Measurements from ENCODE around the gene ZNF497.
"Not testable (repeated sequence)": the region's sequence is repeated elsewhere in the genome, so short reads cannot be mapped to it uniquely, and the experiment has no call there.

ZNF497 gene

DNA sequence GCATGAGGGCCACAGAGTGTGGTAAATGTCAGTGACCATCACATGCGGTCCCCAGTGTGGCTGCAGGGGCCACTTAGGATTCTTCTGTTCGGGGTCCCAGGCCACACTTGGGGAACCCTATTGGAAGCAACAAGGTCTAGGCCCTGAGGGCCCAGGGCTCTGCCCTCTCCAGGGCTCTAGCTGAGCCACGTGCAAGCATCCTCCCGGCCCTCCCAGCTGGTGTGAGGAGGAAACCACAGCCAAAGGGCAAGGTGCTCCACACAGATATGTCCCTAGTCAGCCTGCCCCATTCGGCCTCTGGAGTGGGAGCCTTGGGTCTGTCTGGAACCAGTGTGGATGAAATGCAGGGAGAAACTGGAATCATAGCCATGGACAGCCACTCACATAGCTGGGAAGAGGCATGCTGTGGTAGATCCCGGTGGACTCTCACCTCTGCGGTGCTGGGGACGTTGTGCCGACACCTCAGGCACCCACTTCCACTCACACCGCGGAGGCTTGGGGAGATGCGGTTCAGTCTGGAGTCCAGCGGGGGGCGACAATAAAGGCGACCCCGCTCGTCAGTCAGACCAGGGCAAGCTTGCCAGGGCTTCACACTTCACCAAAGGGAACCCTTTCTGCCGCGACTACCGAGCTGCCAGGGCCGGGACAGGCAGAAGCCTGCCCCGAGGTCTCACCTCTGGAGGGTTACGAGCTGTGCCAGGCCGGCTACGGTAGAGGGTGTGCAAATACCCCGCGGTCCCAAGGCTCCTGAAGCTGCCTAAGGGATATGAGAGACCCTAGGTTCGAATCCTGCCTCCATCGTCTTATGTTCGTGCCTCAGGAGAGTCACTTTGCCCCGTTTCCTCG is 4.3 kb upstream of the ZNF497 start:
- DNase-seq = no peak

DNA sequence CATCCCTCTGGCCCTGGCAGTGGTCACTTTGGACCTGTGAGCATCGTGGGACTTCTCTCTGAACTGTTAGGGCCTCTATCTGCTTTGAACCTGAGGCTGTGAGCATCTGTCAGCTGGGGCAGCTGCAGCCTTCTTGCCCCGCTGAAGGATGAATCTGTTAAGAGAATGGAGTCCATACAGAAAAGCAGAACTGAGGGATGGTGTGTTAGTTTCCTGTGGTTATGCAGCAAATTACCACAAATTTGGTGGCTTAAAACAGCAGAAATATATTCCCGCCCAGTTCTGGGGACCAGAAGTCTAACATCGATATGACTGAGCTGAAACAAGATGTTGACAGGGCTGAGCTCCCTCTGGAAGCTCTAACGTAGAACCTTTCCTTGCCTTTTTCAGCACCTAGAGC is 1.6 kb upstream of the ZNF497 start:
- no peak for DNase-seq

DNA sequence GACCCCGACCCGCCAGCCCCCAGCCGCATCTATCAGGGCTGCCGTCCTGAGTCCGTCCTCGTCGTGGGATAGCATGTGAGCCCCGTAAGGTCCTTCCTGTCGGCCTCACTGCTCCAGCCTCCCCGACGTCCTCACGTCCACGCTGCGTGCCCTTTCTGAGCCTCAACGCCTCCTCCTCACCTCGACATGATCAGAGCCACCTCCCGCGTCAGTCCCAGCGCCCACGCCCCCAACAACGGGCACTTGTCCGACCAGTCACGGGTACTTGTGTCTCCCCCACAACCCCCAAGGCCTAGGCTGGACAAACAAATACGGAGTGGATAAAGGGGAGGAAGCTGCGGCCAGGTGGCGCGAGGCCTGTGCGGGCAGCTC is 665 bp downstream of the ZNF497 start:
- no peak for DNase-seq

DNA sequence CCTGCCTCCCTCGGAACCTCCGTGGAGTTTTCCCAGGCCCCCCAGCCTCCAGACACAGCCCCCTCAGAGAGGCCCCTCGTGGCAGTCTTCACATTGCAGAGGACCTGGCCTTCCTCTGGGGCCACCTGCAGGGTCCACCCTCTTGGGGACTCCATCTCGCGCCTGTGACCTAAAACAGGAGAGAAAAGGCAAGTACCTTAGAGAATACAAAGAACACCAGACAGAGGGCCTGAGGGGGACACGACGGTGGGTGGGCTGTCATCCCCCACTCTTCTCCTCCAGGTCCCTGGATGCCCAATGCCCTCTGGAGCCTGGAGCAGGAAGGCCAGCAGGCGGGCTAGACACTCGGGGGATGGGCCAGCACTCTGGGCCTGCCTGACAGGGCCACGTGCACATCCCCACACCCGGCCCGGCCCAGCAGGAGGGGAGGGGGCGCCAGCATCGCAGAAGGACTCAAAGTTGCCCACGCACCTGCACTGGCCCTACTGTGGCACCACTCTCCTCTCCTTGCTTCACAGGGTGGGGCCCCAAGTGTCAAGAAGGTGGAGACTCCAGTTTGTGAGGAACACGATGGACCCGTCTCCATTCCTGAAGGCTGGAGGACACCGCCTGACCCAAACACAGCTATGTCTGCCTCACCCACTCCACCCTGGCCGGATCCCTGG is 4.9 kb downstream of the ZNF497 start:
- no peak for DNase-seq

DNA sequence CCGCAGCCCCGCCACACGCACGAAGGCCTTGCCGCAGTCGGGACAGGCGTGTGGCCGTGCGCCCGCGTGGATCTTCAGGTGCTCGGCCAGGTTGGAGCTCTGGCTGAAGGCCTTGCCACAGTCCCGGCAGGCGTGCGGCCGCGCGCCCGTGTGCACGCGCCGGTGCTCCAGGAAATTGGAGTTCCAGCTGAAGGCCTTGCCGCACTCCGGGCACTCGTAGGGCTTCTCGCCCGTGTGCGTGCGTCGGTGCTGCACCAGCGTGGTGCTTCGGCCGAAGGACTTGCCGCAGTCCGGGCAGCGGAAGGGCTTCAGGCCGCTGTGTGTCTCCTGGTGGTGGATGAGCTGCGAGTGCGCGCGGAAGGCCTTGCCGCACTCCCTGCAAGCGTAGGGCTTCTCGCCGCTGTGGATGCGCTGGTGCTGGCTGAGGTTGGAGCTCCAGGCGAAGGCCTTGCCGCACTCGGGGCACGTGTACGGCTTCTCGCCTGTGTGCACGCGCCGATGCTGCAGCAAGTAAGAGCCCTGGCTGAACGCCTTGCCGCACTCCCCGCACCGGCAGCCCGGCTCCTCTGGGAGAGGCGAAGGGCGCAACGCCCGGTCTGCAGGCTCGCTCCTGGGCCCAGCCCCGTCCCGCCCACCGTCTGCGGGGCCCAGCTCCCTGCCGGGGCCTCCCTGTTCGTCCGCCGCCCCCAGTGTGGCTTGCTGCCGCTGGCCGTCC is 5.6 kb downstream of the ZNF497 start:
- DNase-seq = no peak

DNA sequence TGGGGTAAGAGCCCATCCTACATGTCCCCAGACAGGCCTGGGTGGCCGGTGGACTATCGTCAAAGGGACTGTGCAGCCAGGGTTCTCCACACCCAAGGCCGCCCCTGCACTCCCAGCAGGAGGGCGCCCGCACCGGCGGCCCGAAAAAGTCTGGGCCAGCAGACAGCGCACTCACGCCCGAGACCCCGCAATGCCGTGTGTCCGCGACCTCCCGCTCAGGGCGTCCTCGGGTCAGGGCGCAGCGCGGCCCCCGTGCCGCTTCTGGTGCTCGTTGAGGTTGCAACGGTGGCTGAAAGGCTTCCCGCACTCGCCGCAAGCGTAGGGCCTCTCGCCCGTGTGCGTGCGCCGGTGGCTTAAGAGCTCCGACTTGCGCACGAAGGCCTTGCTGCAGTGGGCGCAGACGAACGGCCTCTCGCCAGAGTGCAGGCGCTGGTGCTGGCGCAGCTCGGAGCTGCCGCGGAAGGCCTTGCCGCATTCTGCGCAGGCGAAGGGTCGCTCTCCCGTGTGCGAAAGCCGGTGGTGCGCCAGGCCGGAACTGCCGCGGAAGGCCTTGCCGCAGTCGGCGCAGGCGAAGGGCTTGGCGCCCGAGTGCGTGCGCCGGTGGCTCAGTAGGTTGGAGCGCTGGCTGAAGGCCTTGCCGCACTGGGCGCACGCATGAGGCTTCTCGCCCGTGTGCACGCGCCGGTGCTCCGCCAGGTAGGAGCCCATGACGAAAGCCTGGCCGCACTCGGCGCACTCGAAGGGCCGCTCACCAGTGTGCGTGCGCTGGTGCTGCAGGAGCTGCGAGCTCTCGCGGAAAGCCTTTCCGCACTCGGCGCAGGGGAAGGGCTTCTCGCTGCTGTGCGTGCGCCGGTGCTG is 6.4 kb downstream of the ZNF497 start:
- no peak for DNase-seq

DNA sequence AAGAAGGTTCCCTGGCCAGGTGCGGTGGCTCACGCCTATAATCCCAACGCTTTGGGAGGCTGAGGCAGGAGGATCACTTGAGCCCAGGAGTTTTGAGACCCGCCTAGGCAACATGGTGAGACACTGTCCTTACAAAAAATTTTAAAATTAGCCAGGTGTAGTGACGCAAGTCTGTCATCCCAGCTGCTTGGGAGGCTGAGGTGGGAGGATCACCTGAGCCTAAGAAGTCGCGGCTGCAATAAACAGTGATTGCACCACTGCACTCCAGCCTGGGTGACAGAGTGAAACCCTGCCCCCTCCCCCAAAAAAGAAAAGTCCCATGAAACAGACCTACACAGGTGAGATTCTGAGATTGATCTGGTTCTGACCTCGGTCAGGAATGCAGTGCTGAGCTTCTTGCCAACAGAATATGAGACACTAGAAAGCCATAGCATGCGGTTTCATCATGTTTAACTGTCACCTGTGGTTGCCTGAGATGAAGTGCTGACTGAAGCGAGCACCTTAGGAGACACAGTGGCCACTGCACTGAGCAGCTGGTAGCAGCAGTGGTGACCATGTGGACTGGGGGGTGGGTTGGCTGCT is 7.2 kb downstream of the ZNF497 start:
- DNase-seq = no peak

- no peak for DNase-seq
Measured at GRCh38 chr19:58354478-58355030, 8.0 kb downstream of the ZNF497 start.

DNA sequence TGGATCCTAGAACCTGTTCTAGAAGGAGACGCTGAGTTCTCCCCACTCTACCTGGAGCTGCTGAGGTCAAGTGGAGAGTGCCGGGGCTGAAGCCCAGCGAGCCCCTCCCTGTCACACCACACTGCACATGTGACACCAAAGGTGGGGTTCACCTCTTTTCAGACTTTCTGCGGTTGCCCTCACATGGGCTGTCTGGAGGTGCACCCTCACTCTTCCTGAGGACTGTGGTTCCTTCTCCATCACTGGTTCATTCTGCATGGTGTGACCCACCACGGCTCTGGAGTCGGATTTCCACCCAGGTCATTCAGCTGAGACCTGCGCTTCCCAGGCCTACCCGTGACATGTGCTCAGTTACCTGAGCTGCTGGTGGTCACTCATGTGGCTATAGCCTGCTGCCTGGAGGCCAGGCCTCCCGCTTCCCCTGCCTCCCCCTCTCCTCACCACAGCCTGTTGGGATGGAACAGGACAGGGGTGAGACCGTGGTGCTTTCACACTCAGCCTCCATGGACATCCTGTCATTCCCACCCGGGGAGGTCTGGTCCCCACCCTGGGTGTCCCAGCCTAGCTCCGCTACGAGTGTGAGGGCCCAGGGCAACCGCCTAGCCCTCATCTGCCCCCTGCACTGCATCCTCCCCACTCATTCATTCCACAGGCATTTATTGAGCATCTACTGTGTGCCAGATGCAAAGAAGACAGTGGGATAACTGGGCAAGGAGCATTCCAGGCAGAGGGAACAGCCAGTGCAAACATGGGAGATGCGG is 8.7 kb downstream of the ZNF497 start:
- no peak for DNase-seq

GRCh38 chr19:58352760-58353671 is 9.5 kb downstream of the ZNF497 start, which contains the start of gene A1BG:
TSS of gene A1BG (minus strand) at chr19:58353492. CDS start at chr19:58353437, 55 bp downstream.
- no peak for DNase-seq

DNA sequence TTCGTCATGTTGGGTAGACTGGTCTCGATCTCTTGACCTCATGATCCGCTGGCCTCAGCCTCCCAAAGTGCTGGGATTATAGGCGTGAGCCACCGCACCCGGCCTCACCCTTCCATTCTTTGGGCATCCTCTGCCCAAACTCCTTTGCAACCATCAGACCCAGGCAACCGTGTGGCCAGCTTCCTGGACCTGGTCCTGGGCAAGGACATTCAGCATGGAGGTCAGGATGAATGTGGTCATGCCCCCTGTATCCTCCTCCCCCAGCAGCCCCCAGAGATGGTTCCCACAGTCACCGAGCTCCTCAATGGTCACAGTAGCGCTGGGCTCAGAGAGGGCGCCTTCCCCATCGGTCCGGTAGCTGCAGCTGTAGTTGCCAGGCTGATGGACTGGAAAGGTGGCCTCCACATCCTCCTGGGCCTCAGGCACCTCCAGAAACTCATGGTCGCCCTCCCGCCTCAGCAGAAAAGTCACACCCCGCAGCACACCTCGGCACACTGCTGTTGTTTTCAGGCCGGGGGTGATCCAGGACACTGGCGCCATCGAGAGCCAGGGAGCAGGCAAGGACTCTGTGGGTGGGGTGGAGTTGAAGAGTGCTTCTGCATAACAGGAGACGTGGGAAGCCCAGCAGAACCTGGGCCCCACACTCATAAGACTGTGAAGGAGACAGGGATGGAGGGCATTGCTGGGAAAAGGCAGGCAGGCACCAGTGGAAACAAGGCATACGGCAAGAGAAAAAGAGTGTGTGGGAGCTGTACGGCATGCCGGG is 10.4 kb downstream of the ZNF497 start:
- DNase-seq = no peak

- DNase-seq = no peak
Measured at GRCh38 chr19:58351558-58351878, 11.0 kb downstream of the ZNF497 start.

- DNase-seq = no peak
Measured at GRCh38 chr19:58350871-58351557, 11.5 kb downstream of the ZNF497 start.

GRCh38 chr19:58350001-58350861 is 12.3 kb downstream of the ZNF497 start:
- no peak for DNase-seq

DNA sequence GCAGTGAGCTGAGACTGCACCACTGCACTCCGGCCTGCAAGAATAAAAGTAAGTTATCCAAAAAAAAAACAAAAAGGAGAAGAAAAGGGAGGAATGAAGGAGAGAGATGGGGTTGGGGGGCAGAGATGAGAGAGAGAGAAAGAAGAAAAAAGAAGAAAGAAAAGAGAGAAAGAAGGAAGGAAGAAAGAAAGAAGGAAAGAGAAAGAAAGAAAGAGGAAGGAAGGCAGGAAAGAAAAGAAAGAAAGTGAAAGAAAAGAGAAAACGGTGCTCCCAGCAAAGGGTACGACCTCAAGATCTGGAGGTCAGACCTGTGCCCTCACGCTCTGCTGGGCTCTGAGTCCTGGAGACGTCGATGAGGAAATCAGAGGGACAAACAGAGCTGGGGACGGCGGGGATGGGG is 13.0 kb downstream of the ZNF497 start:
- no peak for DNase-seq

- DNase-seq = not testable (repeated sequence)
Measured at GRCh38 chr19:58348080-58348479, 14.5 kb downstream of the ZNF497 start.

GRCh38 chr19:58346961-58347929 is 15.3 kb downstream of the ZNF497 start:
- peak; percentile 6 for DNase-seq
